ENCODE measurements around the gene TNFRSF1B.

Gene TNFRSF1B

DNA sequence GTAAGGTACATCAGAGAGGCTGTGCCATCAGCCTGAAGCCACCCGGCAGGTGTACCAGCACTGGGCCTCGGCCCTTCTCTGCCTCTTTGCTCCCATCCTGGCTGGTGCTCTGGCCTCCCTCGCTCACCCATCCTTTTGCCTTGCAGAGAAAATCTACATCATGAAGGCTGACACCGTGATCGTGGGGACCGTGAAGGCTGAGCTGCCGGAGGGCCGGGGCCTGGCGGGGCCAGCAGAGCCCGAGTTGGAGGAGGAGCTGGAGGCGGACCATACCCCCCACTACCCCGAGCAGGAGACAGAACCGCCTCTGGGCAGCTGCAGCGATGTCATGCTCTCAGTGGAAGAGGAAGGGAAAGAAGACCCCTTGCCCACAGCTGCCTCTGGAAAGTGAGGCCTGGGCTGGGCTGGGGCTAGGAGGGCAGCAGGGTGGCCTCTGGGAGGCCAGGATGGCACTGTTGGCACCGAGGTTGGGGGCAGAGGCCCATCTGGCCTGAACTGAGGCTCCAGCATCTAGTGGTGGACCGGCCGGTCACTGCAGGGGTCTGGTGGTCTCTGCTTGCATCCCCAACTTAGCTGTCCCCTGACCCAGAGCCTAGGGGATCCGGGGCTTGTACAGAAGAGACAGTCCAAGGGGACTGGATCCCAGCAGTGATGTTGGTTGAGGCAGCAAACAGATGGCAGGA lies 24.5 kb upstream of the TNFRSF1B start:
- no peak for FAIRE-seq

DNA sequence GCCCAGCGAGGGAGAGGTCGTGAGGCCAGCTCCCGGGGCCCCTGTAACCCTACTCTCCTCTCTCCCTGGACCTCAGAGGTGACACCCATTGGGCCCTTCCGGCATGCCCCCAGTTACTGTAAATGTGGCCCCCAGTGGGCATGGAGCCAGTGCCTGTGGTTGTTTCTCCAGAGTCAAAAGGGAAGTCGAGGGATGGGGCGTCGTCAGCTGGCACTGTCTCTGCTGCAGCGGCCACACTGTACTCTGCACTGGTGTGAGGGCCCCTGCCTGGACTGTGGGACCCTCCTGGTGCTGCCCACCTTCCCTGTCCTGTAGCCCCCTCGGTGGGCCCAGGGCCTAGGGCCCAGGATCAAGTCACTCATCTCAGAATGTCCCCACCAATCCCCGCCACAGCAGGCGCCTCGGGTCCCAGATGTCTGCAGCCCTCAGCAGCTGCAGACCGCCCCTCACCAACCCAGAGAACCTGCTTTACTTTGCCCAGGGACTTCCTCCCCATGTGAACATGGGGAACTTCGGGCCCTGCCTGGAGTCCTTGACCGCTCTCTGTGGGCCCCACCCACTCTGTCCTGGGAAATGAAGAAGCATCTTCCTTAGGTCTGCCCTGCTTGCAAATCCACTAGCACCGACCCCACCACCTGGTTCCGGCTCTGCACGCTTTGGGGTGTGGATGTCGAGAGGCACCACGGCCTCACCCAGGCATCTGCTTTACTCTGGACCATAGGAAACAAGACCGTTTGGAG lies 23.7 kb upstream of the TNFRSF1B start:
- no peak for FAIRE-seq

DNA sequence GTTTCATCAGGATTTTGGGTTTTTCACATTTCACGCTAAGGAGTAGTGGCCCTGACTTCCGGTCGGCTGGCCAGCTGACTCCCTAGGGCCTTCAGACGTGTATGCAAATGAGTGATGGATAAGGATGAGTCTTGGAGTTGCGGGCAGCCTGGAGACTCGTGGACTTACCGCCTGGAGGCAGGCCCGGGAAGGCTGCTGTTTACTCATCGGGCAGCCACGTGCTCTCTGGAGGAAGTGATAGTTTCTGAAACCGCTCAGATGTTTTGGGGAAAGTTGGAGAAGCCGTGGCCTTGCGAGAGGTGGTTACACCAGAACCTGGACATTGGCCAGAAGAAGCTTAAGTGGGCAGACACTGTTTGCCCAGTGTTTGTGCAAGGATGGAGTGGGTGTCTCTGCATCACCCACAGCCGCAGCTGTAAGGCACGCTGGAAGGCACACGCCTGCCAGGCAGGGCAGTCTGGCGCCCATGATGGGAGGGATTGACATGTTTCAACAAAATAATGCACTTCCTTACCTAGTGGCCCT lies 23.1 kb upstream of the TNFRSF1B start:
- no peak for FAIRE-seq

DNA sequence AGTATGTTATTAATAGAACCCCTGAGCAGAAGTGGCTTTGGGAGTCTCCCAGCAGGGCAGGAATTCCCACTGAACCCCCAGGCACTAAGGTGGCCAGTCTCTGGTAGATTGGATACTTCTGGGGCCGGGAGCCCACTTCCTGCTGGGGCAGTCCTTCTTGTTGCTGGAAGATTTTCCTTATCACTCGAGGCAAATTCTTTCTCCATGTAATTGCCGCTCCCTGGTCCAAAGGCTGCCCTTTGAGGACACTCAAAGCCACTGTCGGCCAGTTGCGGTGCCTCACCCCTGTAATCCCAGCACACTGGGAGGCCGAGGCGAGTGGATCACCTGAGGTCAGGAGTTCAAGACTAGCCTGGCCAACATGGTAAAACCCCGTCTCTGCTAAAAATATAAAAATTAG lies 22.6 kb upstream of the TNFRSF1B start:
- FAIRE-seq: no peak

DNA sequence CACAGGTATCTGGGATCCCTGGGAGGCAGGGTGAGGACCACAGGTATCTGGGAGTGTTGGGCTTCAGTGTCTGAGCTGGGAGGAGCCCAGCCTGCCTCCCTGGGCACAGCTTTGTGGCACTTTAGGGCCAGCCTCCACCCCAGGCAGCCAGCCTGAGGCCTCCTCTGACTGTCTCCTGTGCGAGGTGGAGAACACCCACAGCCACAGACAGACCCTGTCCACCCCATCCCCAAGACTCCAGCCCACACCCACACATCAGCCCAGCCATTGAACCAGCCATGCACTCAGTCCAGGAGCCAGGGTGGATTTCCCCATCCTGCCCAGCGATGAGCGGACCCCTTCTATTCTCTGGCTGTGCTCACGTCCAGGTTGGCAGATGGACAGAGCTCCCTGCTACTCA lies 21.8 kb upstream of the TNFRSF1B start:
- FAIRE-seq: no peak

DNA sequence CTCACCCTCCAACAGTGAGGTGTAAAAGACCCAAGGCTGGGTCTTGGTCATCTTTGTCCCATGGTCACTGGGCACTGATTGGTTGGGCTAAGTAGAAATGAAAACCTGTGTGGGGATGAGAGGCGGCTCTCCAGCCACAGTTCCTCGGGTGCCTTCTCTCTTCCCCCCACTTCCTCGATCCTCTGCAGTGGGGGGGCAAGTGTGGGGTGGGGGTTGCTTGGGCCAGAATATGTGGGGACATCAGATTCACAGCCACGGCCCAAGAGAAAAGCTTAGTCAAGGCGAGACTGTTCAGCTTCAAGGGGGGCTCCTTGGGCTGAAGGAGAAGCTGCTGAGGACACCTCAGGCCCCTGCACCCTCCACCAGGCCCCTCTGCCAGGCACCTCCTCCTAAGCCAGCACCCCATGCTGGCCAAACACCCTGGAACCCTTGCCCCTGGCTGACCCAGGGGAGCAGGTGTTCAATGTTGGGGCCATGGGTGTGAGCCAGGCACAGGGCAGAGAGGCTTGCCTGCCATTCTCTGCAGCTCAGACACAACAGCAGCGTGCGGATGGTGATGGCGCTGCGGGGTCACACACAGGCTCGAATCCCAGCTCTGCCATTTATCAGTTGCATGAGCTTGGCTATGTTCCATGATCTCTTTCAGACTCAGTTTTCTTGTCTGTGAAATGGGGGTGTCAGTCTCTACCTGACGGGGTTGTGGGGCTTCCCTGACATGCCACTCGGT lies 21.0 kb upstream of the TNFRSF1B start:
- no peak for FAIRE-seq

DNA sequence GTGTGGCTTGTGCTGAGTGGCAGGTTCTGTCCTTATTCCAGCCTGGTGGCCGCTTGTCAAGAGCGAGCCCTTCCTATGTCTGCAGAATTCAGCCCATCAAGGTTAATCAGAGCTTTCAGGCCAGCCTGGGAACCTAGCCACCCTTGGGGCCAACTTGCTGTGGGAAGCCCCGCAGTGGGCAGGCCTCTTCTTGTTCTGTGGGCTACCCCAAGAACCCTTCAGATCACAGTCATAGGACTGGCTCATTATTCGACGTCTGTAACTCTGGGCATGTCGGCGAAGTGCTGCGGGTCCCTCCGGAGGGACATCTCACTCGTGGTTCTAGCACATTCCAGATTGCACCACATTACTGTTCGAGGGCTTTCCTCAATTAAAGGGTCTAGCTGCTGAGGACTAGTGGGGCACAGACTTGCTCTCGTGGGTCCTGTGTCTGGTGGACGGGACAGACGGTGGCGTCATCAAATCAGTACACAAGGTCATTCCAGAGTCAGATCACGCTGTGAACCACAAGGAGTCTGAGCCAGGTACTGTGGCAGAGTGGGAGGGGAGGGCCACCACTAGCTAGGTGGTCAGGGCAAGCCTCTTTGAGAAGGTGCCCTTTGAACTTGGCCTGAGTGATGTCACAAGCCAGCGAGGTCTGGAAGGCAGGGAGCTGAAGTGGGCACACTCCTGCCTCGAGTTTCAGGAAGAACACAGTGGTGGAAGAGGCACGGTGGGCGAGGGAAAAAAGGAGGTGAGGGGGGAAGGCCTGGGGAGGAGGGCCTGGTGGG lies 20.3 kb upstream of the TNFRSF1B start:
- FAIRE-seq: no peak

DNA sequence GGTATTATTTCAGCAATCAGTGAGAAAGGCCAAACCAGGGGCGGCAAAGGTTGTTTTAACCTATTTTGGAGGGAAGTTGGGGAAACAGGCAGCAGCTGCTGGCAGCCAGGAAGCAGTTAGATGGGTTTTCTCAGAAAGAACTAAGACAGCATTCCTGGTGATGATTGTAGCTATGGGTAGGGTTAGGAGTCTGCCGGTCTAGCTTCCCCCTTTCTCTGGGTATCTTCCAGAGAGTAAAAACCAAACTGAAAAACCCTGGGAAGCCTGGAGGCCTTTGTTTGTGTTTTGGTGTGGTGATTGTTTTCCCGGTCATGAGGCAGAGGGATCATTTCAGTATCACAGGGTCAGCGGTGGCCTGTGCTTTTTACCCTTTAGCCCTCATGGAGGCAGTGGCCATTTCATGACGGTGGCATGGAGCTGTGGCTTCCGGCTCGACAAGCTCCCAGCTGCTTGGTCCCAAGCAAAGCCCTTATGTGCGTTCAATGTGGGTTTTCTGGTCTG lies 19.5 kb upstream of the TNFRSF1B start:
- no peak for FAIRE-seq

DNA sequence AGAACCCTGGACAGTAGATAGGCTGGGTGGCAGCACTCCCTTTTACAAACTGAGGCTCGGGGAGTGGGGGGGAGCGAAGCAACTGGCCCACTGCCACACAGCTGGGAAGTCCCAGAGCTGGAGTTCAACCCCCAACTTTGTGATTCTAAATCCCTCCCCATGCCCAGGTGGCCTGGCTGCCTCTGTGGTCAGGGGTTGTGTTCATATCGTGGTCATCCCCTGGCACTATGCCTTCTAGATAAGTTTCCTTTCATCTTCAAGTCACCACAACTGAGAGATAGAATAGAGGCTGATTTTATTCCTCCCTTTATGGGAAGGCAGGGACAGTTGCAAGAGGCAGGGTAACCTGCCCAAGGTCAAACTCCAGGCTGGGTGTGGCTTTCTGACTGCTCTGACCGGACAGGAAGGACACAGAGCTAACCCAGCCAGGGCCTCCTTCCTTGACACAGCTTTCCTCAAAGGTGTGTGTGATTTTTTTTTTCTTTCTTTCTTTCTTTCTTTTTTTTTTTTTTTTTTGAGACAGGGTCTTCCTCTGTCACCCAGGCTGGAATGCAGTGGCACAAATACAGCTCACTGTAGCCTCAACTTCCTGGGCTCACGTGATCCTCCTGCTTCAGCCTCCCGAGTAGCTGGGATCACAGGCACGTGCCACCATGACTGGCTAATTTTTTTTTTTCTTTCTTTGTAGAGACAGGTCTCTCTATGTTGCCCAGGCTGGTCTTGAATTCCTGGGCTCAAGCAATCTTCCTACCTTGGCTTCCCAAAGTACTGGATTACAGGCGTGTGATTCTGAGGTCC lies 18.4 kb upstream of the TNFRSF1B start:
- no peak for FAIRE-seq

DNA sequence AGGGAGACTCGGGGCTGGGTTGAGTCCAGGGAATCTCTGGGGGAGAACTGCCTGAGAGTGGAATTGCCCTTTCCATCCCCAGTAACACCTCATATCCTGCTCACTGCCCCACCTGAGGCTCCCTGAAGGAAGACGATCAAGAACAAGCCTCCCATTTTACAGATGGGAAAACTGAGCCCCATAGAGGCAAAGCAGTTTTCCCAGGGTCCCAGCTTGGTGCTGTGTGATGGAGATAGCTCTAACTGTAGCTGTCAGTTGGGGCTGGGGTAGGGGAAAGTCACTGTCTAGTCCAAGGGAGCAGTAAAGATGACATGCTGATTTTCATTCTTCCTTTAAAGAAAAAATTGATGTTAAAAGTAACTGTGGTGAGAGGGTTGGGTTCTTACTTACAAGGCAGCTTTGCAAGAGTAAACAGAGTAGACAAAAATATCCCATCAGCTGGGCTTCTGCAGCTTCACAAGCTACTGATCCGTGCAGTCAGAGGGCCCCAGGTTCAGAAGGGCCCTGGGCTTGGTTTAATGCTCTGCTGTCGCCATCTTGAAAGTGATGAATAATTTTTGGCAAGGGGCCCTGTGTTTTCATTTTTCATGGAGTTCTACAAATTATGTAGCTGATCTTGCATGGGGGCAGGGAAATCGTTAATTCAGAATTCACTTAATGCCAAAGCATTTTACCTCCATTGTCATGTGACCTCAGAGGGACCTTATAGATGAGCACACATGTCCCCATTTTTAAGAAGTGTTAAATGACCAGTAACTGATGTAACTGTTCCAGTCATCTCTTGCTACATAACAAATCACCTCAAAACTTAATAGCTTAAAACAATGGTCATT lies 17.6 kb upstream of the TNFRSF1B start:
- no peak for FAIRE-seq

DNA sequence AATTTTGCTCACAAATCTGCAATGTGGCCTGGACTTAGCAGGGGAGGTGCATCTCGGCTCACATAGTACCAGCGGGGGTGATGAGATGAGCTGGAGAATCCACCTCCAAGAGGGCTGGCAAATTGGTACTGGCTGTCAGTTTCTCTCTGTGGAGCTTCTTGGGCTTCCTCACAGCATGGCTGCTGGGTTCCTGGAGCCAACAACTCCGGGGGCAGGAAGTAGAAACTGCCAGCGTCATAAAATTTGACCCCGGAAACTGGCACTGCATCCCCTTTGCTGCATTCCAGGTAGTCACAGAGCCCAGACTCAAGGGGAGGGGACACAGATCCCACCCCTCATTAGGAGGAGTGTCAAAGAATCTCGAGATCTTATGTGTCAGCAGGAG lies 17.0 kb upstream of the TNFRSF1B start:
- FAIRE-seq: no peak

DNA sequence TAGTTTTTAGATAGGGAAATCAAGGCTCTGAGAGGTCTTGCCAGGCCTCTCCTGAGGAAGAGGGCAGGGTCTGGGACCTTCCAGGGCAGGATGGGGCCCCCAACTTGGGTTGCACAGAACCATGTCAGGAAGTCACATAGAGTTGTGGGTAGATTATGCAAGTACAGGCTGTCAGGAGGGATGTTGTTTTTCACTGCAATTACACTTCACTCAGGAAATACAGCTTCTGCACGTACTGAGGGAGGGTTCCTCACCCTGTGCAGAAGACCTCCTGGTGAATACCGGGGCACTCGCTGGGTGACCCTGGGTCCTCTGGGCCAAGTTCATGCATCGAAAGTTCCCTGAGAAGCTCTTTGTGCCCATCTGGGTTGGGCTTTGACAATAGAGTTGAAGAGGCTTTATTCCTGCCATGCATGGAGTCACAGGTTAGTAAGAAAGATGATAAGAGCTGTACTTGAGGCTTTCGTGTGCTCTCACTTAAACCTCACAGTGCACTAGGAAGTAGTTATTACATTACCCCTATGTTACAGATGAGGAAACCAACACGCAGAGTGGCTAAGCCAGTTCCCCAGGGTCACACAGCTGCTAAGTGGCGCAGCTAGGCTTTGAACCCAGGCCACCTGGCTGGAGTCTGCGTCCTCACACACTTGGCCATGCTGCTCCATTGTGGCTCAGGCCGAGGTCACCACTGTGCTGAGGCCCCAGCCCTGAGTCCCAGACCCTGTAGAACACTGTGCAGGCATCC lies 16.2 kb upstream of the TNFRSF1B start:
- no peak for FAIRE-seq

DNA sequence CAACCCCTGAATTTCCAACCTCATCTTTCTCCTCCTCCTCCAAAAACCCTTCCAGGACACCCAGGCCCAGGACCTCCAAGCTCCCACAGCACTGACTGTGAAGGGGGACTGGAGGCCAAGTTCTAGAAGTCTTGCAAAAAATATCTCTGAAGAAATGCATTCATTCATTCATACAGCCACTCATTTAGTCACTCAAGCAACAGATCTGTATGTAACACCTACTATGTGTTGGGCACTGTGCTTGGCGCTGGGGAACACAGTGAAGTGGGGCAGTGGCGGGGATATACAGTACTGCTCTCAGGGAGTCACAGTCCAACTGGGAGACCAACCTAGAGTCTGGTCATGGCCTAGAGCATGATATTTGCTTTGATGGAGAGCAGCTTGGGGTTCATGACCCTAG lies 15.3 kb upstream of the TNFRSF1B start:
- no peak for FAIRE-seq

DNA sequence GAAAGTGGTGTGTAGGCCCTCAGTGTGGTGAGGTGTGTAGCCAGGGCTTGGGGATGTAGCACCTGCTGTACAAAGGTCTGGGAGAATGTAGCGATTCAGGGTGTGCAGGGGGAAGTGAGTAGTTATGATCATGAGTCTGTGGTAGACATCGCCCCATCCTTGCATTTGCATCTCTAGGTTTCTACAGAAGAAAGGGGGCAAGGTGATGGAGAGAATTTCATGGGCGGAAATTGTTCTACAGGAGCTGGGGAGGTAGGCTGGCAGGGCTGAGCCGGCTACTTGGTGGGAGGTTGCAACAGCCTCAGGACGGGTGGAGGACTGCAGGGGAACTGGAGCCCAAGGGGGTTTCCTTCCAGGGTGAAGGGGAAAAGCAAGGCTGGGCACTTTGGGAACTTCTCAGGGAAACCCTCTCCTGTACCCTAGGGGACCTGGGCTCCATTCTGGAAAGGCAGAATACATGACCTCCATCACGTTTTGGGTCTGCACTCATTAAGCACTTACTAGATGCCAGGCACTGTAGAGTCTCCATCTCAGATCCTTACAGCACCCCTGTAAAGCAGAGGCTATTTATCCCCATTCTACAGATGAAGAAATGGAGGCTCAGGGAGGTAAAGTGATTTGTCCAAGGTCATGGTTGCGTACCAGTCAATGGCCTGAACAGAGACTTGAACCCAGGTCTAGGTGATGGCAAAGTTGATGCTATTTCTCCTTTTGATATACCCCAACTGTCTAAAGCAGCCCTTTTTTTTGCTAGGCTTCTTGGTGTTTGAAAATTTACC lies 14.5 kb upstream of the TNFRSF1B start:
- FAIRE-seq: no peak

DNA sequence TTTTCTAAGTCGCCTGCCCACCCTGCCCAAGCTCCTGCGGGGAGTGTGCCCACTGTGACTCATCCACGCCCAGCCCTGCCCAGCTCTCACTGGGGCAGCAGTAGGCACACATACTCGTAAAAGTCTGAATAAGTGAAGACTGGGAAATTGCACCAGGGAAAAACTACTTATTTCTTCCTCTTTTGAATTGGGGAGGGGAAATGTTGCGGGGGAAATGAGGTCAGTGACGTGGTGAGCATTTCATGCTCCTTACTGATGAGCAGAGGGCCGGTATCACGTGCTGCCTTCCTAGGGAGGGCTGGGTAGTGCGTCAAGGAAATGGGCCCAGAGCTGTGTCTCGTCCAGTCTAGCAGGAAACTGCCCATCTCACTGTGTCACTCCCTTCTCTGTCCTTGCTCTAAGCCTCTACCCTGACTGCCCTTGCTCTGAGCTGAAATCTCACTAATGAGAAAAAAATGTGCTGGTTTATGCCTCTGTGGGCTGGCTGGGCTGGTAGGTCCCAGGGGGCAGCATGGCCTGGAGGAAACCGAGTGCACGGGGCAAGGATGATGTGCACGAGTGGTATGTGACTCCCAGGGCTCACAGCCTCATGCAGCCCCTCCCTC lies 13.5 kb upstream of the TNFRSF1B start:
- no peak for FAIRE-seq

DNA sequence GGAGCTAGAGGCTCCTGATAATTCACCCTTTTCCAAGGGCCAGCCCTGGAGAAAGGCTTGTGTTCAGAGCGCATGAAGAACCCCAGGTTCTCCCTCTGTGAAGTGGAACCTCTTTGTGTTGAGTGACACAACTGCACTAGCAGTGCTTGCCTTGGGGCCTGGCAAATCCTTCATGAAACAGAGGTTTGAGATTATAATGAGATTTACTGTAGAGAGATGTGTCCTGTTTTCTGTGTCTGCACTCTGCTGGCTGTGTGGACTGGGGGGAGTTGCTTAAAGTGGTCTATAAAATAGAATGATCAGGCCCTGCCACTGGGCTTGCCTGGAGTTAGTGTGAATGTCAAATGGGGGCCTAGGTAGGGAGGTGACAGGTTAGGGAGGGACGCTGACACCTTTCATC lies 11.5 kb upstream of the TNFRSF1B start:
- no peak for FAIRE-seq

DNA sequence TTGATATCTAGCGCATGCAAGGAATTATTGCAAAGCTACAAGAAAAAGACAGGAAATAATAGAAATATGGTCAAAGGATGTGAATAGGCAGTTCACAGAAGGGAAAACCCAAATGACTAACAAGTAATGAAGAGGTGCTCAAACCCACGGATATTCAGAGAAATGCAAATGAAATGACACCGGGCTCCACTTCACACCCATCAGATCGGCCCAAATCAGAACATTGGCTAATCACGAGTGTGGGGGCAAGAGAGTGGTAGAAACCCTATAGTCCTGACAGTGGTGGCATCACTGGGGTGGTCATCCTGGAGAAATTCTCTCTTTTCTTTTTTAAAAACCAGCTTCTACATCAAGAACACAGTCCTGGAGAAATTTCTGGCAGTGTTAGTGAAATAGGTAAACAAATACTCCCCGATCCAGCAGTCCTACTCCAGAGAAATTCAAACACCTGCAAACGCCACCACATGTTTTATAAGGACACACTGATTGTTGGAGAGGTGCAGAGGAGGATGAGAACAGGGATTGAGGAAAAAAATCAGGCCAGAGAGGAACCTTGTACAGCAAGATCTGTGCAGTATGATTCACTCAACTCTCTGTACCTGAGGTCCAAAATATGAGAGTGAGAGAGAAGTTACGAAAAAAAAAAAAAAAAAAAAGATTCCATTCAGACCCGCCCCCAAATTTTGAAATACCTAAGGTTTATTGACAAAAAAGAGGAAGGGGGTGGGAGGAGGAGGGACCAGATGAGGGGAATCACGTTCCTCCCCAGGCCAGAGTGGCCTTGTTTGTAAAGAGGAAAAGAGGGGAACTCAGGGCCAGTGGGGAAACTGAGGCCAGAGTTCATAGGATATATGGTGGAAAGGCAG lies 9.2 kb upstream of the TNFRSF1B start:
- no peak for FAIRE-seq
